GM12878 (cell line): ENCODE data around the gene CDX1. TPM values are rescaled to one million over a fixed set of nuclear protein-coding genes. Genes with fewer than 3 reads are reported as not detected.

Experiments
- ATAC-seq: fragments of 200-7000 bp; cut with Tn5 transposase; 3 replicates; pipeline ENCODE4 v1.9.1; 2020; ENCODE audit warnings: mild to moderate bottlenecking, moderate library complexity
- BruUV-seq: library from RNA; stranded (reverse); fragments of 400-500 nt; replicated peaks from 2 replicates; lab custom pipeline; 2021; lab: Mats Ljungman, UMichigan
- CTCF ChIA-PET: fragments of 300-600 bp; sonication (Branson Sonifier 250); formaldehyde crosslinking; extraction: SDS; loops from one replicate; lab custom pipeline; 2021; ENCODE audit warnings: inconsistent platforms; lab: Yijun Ruan, JAX
- POLR2A ChIA-PET: fragments of 350-600 bp; formaldehyde crosslinking; extraction: SDS; loops from one replicate; lab custom pipeline; 2021; ENCODE audit warnings: inconsistent platforms; lab: Charles Lee
- RAD21 ChIA-PET: fragments of 300-600 bp; sonication (Branson Sonifier 250); formaldehyde crosslinking; loops from one replicate; lab custom pipeline; 2023; ENCODE audit warnings: antibody characterized with exemption; ENCODE audit not compliant: unreplicated experiment; lab: Charles Lee
- SMC1A ChIA-PET: fragments of 300-600 bp; sonication (Branson Sonifier 250); formaldehyde crosslinking; loops from one replicate; lab custom pipeline; 2023; ENCODE audit not compliant: unreplicated experiment, uncharacterized antibody; lab: Charles Lee
- DNase-seq: peaks from one replicate; pipeline ENCODE4 v3.0.0-alpha.2; 2011; ENCODE audit warnings: low read depth, low spot score
- FAIRE-seq: peaks from 3 replicates; lab custom pipeline; 2011; peaks lifted over from hg19 to GRCh38; lab: Jason Lieb, UNC
- H2AFZ ChIP-seq: 2 replicates; pipeline ENCODE4 v1.6.0; 2011; ENCODE audit warnings: low read depth, low read length, control low read depth; ENCODE audit not compliant: control insufficient read depth
- H3K27ac ChIP-seq: 2 replicates; pipeline ENCODE4 v1.5.1; 2011; ENCODE audit warnings: control low read depth; ENCODE audit not compliant: control insufficient read depth, insufficient read depth
- H3K27me3 ChIP-seq, 2 experiments: replicated peaks in 1 of 2; 2 replicates each; pipeline versions ENCODE4 v1.6.0 to v1.6.1; 2011; ENCODE audit warnings: low read length in 1 of 2; ENCODE audit not compliant: control insufficient read depth in 2 of 2, insufficient read depth in 2 of 2
- H3K36me3 ChIP-seq, 2 experiments: 2 replicates each; pipeline ENCODE4 v1.5.1; 2011; ENCODE audit warnings: low read length in 1 of 2; ENCODE audit not compliant: control insufficient read depth in 2 of 2, insufficient read depth in 2 of 2
- H3K4me1 ChIP-seq: 2 replicates; pipeline ENCODE4 v1.6.1; 2011; ENCODE audit warnings: mild to moderate bottlenecking, low read length, moderate library complexity, mixed read lengths; ENCODE audit not compliant: control insufficient read depth, insufficient read depth
- H3K4me2 ChIP-seq: 2 replicates; pipeline ENCODE4 v1.6.0; 2011; ENCODE audit warnings: control low read depth; ENCODE audit not compliant: control insufficient read depth, insufficient read depth
- H3K4me3 ChIP-seq: fragments of 200-600 bp; sonication (generic); 2 replicates; pipeline ENCODE4 v1.5.1; 2016
- H3K79me2 ChIP-seq: 2 replicates; pipeline ENCODE4 v1.6.0; 2011; ENCODE audit warnings: low read length; ENCODE audit not compliant: control insufficient read depth, insufficient read depth
- H3K9ac ChIP-seq: 2 replicates; pipeline ENCODE4 v1.8.0; 2011; ENCODE audit warnings: low read length, control low read depth, mixed read lengths; ENCODE audit not compliant: control insufficient read depth, insufficient read depth
- H3K9me3 ChIP-seq: replicated peaks from 3 replicates; pipeline ENCODE4 v1.5.1; 2011; ENCODE audit warnings: mild to moderate bottlenecking, low read length; ENCODE audit not compliant: control insufficient read depth, insufficient read depth
- H4K20me1 ChIP-seq: 2 replicates; pipeline ENCODE4 v1.6.0; 2011; ENCODE audit not compliant: control insufficient read depth, insufficient read depth
- ASH2L ChIP-seq: fragments of 300-600, 200-600 bp; sonication (generic); IDR thresholded peaks from 2 replicates; pipeline ENCODE4 v1.6.1; 2017; ENCODE audit warnings: low read depth, mild to moderate bottlenecking, borderline replicate concordance
- DPF2 ChIP-seq: fragments of 450-650 bp; IDR thresholded peaks from 2 replicates; pipeline ENCODE4 v1.6.1; 2017; ENCODE audit warnings: mild to moderate bottlenecking
- ETV6 ChIP-seq, 2 experiments: fragments of 450-650 bp in 1 of 2; IDR thresholded peaks in 1 of 2; conservative IDR thresholded peaks in 1 of 2; 2 replicates each; pipeline ENCODE4 v1.6.1; 2014; ENCODE audit warnings: antibody characterized with exemption in 1 of 2, borderline replicate concordance in 1 of 2, low read depth in 1 of 2, mild to moderate bottlenecking in 1 of 2, moderate library complexity in 1 of 2
- FOS ChIP-seq: IDR thresholded peaks from 3 replicates; pipeline ENCODE4 v1.6.1; 2011; ENCODE audit warnings: borderline replicate concordance; ENCODE audit not compliant: insufficient read length; ENCODE audit errors: extremely low read depth
- HCFC1 ChIP-seq: fragments of 150-350 bp; IDR thresholded peaks from 2 replicates; pipeline ENCODE4 v1.6.1; 2014; ENCODE audit warnings: low read length
- IKZF1 ChIP-seq: fragments of 450-650 bp; conservative IDR thresholded peaks from 2 replicates; pipeline ENCODE4 v1.6.1; 2017; ENCODE audit warnings: antibody characterized with exemption, mild to moderate bottlenecking
- LARP7 ChIP-seq: fragments of 450-650 bp; IDR thresholded peaks from 2 replicates; pipeline ENCODE4 v1.6.1; 2017; ENCODE audit warnings: mild to moderate bottlenecking
- MTA3 ChIP-seq: IDR thresholded peaks from 2 replicates; pipeline ENCODE4 v1.6.1; 2012; ENCODE audit warnings: low read length, inconsistent platforms, borderline replicate concordance
- MYB ChIP-seq: fragments of 150-350 bp; IDR thresholded peaks from 2 replicates; pipeline ENCODE4 v1.6.1; 2014; ENCODE audit warnings: mild to moderate bottlenecking, low read depth, low read length, borderline replicate concordance
- POU2F2 ChIP-seq: IDR thresholded peaks from 3 replicates; pipeline ENCODE4 v1.6.1; 2011; ENCODE audit warnings: low read depth, mild to moderate bottlenecking, low read length, borderline replicate concordance
- RFX5 ChIP-seq: IDR thresholded peaks from 2 replicates; pipeline ENCODE4 v1.6.1; 2011; ENCODE audit warnings: low read depth, low read length, improper control_type of control experiment
- YY1 ChIP-seq: IDR thresholded peaks from 2 replicates; pipeline ENCODE4 v1.6.1; 2011; ENCODE audit warnings: low read depth, mild to moderate bottlenecking, low read length
- ZNF217 ChIP-seq: fragments of 450-650 bp; IDR thresholded peaks from 2 replicates; pipeline ENCODE4 v1.6.1; 2017; ENCODE audit warnings: antibody characterized with exemption, mild to moderate bottlenecking
- ZNF274 ChIP-seq: IDR thresholded peaks from one replicate; pipeline ENCODE4 v1.8.0; 2011; ENCODE audit not compliant: insufficient read length, insufficient read depth
- ZNF384 ChIP-seq: IDR thresholded peaks from 2 replicates; pipeline ENCODE4 v1.6.1; 2012; ENCODE audit warnings: low read depth, mild to moderate bottlenecking, low read length, improper control_type of control experiment, borderline replicate concordance
- WGBS: methylation state at CpG from one replicate; pipeline ENCODE4 v1.1.6; 2016; ENCODE audit warnings: low lambda C conversion rate; ENCODE audit not compliant: insufficient replicate concordance, insufficient coverage; ENCODE audit errors: missing lambda C conversion rate; 5-methylcytosine and 5-hydroxymethylcytosine counted together
- in situ Hi-C: fragments of 300-500 bp; cut with MboI; formaldehyde crosslinking; loops from 9 replicates; pipeline ENCODE4 v1.14.3; 2018; ENCODE audit warnings: mixed read lengths
- intact Hi-C: fragments of 100-400 bp; cut with micrococcal nuclease; formaldehyde crosslinking; loops from one replicate; pipeline ENCODE4 v1.14.2; 2022; ENCODE audit not compliant: unreplicated experiment
- polyA plus RNA-seq, 11 experiments: library from polyadenylated mRNA; depleted of rRNA in 4 of 11; unstranded in 6 of 11; stranded (reverse) in 5 of 11; fragments of >200 nt; fragmentation: Nextera tagmentation in 4 of 11; fragmentation: Illumina TruSeq in 1 of 11; extraction: Ambion mirVana in 4 of 11; extraction: Trizol in 1 of 11; gene quantifications; 1 replicate in 1 of 11; 2 replicates in 10 of 11; pipeline versions ENCODE4 v1.2.1 to v1.2.3, GENCODE V29; 2011 to 2016; ENCODE audit warnings: inconsistent platforms in 2 of 11, missing spikeins in 2 of 11, low read depth in 1 of 11
- total RNA-seq, 4 experiments: library from RNA; depleted of rRNA in 3 of 4; stranded (reverse); fragments of >200 nt in 3 of 4; fragmentation: Illumina TruSeq in 1 of 4; extraction: Trizol in 1 of 4; gene quantifications; 2 replicates each; pipeline versions ENCODE4 v1.2.1 to v1.2.3, GENCODE V29; 2013 to 2021
- TF ChIP-seq, protein P1 (sequence below): IDR thresholded peaks from 2 replicates; pipeline ENCODE4 v1.6.1; 2012; ENCODE audit warnings: mild to moderate bottlenecking, low read depth, low read length
- TF ChIP-seq, protein P2 (sequence below), 3 experiments: IDR thresholded peaks in 2 of 3; conservative IDR thresholded peaks in 1 of 3; 2 replicates each; pipeline ENCODE4 v1.5.1; 2011; ENCODE audit warnings: low read depth in 3 of 3, low read length in 3 of 3, mild to moderate bottlenecking in 3 of 3, control low read depth in 2 of 3, moderate library complexity in 2 of 3, inconsistent platforms in 1 of 3, mixed read lengths in 1 of 3; ENCODE audit not compliant: control insufficient read depth in 2 of 3, insufficient read depth in 1 of 3; ENCODE audit errors: extremely low read depth in 1 of 3
- TF ChIP-seq, protein P3 (sequence below): IDR thresholded peaks from 2 replicates; pipeline ENCODE4 v1.6.1; 2011; ENCODE audit warnings: low read depth, mild to moderate bottlenecking, low read length, moderate library complexity, borderline replicate concordance; ENCODE audit errors: extremely low read depth

Gene CDX1
- total and polyA plus RNA-seq, 10 of the 15 experiments (the other 5 are each of a cell fraction or from before 2014, with no cell fraction given): not detected

DNA sequence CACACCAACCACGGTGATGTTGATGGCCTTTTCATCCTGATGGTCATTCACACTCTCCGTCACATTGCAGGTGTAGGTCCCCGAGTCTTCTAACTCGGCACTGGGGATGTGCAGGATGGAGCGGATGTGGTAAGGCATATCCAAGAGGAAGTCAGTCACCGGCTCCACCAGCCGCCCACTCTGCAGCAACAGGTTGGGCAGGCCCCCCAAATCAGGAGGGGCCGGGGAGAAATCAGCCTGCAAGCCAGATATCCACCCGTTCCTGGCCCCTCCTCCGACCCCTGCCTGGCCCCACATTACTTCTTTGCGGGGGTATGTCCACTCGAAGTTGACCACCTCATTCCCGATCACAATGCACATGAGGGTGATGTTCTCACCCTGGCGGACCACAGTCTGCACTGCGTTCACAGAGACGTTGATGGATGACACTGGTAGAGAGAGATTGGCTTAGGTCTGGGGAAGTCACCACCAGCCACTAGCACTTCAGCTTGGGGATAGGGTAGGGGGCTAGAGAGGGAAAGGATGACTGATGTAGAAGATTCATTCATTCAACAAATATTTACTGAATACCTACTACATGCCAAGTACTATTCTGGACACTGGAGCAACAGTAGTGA, 32.9 kb upstream of the CDX1 start (continued):
- TF ChIP-seq, protein P1, sequence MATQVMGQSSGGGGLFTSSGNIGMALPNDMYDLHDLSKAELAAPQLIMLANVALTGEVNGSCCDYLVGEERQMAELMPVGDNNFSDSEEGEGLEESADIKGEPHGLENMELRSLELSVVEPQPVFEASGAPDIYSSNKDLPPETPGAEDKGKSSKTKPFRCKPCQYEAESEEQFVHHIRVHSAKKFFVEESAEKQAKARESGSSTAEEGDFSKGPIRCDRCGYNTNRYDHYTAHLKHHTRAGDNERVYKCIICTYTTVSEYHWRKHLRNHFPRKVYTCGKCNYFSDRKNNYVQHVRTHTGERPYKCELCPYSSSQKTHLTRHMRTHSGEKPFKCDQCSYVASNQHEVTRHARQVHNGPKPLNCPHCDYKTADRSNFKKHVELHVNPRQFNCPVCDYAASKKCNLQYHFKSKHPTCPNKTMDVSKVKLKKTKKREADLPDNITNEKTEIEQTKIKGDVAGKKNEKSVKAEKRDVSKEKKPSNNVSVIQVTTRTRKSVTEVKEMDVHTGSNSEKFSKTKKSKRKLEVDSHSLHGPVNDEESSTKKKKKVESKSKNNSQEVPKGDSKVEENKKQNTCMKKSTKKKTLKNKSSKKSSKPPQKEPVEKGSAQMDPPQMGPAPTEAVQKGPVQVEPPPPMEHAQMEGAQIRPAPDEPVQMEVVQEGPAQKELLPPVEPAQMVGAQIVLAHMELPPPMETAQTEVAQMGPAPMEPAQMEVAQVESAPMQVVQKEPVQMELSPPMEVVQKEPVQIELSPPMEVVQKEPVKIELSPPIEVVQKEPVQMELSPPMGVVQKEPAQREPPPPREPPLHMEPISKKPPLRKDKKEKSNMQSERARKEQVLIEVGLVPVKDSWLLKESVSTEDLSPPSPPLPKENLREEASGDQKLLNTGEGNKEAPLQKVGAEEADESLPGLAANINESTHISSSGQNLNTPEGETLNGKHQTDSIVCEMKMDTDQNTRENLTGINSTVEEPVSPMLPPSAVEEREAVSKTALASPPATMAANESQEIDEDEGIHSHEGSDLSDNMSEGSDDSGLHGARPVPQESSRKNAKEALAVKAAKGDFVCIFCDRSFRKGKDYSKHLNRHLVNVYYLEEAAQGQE: no peak
- TF ChIP-seq LARP7 (no peak), DPF2 (no peak), IKZF1 (no peak)
- TF ChIP-seq, protein P2, sequence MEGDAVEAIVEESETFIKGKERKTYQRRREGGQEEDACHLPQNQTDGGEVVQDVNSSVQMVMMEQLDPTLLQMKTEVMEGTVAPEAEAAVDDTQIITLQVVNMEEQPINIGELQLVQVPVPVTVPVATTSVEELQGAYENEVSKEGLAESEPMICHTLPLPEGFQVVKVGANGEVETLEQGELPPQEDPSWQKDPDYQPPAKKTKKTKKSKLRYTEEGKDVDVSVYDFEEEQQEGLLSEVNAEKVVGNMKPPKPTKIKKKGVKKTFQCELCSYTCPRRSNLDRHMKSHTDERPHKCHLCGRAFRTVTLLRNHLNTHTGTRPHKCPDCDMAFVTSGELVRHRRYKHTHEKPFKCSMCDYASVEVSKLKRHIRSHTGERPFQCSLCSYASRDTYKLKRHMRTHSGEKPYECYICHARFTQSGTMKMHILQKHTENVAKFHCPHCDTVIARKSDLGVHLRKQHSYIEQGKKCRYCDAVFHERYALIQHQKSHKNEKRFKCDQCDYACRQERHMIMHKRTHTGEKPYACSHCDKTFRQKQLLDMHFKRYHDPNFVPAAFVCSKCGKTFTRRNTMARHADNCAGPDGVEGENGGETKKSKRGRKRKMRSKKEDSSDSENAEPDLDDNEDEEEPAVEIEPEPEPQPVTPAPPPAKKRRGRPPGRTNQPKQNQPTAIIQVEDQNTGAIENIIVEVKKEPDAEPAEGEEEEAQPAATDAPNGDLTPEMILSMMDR (IDR thresholded peaks at IDR 0.05 in 2 of 3, conservative IDR thresholded peaks at IDR 0.05 in 1 of 3; ENCODE audit: control insufficient read depth in 2 of 3, extremely low read depth in 1 of 3, insufficient read depth in 1 of 3, low read depth in 3 of 3, low read length in 3 of 3): no peak

DNA sequence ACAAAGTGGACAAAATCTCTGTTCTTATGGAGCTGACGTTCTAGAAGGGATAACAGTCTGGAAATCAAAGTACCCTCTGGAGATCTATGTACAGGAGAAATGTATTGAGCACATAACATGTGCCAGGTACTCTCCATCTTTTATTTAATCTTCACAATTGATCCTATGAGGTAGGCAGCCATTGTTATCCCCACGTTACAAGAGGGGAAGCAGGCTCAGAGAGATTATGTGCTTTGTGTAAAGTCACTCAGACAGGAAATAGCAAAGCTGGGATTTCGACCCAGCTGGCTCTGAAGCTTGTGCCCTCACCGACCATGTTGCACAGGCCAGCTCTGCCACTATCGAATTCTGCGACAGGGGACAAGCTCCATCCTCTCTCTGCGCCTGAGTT, 32.4 kb upstream of the CDX1 start:
- Histone ChIP-seq H3K4me3 (no peak overlapping the region), H3K4me1 (no peaks in the 10 kb centered on the region), H3K36me3 (no peaks in the 10 kb centered on the region), H3K79me2 (no peaks in the 10 kb centered on the region), H3K9ac (no peak overlapping the region), H3K4me2 (no peak overlapping the region), H3K27me3 (no peaks in the 10 kb centered on the region), H4K20me1 (no peaks in the 10 kb centered on the region), H3K9me3 (no peaks in the 10 kb centered on the region), H2AFZ (no peak overlapping the region), H3K27ac (no peak overlapping the region)
- no TSS peak for BruUV-seq
- ChIA-PET POLR2A (no interaction called here), RAD21 (interaction anchor here (0.7 kb wide), 1 partner anchor 19 kb away, joined by 3 read pairs; no protein-coding TSS in a partner anchor), CTCF (interaction anchor here (1.0 to 4.0 kb wide), 7 partner anchors 11 to 83 kb away, joined by 3 to 13 read pairs (median 4); partner anchors contain the start of gene PDGFRB), SMC1A (interaction anchor here (1.3 kb wide), 1 partner anchor 66 kb away, joined by 3 read pairs; no protein-coding TSS in a partner anchor)
- ATAC-seq: no peak
- in situ Hi-C loops (no loop called here), intact Hi-C loops (no loop called here)
- DNase-seq: no peak
- FAIRE-seq: no peak
- 35% methylated on average over 7 of the region's 7 CpGs for WGBS
- no peak for TF ChIP-seq ZNF274
- TF ChIP-seq POU2F2: no peak
- no peak for TF ChIP-seq ZNF217
- TF ChIP-seq YY1: no peak
- TF ChIP-seq HCFC1: no peak
- TF ChIP-seq RFX5: no peak
- TF ChIP-seq MTA3: no peak
- TF ChIP-seq ASH2L: no peak
- TF ChIP-seq FOS: no peak
- TF ChIP-seq ETV6 (conservative IDR thresholded peaks at IDR 0.05 in 1 of 2, IDR thresholded peaks at IDR 0.05 in 1 of 2; ENCODE audit: borderline replicate concordance in 1 of 2, low read depth in 1 of 2): no peak
- TF ChIP-seq, protein P3, sequence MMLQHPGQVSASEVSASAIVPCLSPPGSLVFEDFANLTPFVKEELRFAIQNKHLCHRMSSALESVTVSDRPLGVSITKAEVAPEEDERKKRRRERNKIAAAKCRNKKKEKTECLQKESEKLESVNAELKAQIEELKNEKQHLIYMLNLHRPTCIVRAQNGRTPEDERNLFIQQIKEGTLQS: no peak
- TF ChIP-seq ZNF384: no peak
- no peak for TF ChIP-seq MYB
